ENCODE measurements around the gene VDR.

Gene VDR

GRCh38 chr12:47894068-47894467 is 10.7 kb downstream of the VDR start:
- no peak for DNase-seq (ENCODE audit: low spot score)

GRCh38 chr12:47892819-47893218 is 12.0 kb downstream of the VDR start:
- FAIRE-seq = no peak

More at GRCh38 chr12:47894068-47894467, 10.7 kb downstream of the VDR start:
- FAIRE-seq = no peak

GRCh38 chr12:47891356-47891755 is 13.4 kb downstream of the VDR start:
- DNase-seq (ENCODE audit: low spot score) = no peak
- FAIRE-seq = no peak

More at GRCh38 chr12:47892819-47893218, 12.0 kb downstream of the VDR start:
- DNase-seq (ENCODE audit: low spot score) = no peak

- DNase-seq (ENCODE audit: low spot score) (no peak), FAIRE-seq (no peak)
Observed at GRCh38 chr12:47889040-47889439, 15.8 kb downstream of the VDR start.

GRCh38 chr12:47888153-47888819 is 16.5 kb downstream of the VDR start:
- no peak for DNase-seq (ENCODE audit: low spot score)
- no peak for FAIRE-seq

- no peak for DNase-seq (ENCODE audit: low spot score)
- FAIRE-seq = no peak
Observed at GRCh38 chr12:47887529-47887928, 17.3 kb downstream of the VDR start.

- no peak for FAIRE-seq
- DNase-seq (ENCODE audit: low spot score) = no peak
Observed at GRCh38 chr12:47886510-47887240, 18.1 kb downstream of the VDR start.

GRCh38 chr12:47885566-47885965 is 19.2 kb downstream of the VDR start:
- FAIRE-seq (no peak), DNase-seq (ENCODE audit: low spot score) (no peak)

- FAIRE-seq (no peak), DNase-seq (ENCODE audit: low spot score) (no peak)
Observed at GRCh38 chr12:47885012-47885501, 19.7 kb downstream of the VDR start.

- FAIRE-seq = no peak
- DNase-seq (ENCODE audit: low spot score) = no peak
Observed at GRCh38 chr12:47884501-47884900, 20.3 kb downstream of the VDR start.

GRCh38 chr12:47883663-47884195 is 21.1 kb downstream of the VDR start:
- no peak for DNase-seq (ENCODE audit: low spot score)

GRCh38 chr12:47882781-47883546 is 21.8 kb downstream of the VDR start:
- no peak for FAIRE-seq
- no peak for DNase-seq (ENCODE audit: low spot score)

More at GRCh38 chr12:47883663-47884195, 21.1 kb downstream of the VDR start:
- no peak for FAIRE-seq

GRCh38 chr12:47881826-47882427 is 22.9 kb downstream of the VDR start:
- FAIRE-seq = no peak
- DNase-seq (ENCODE audit: low spot score) = no peak

GRCh38 chr12:47881051-47881450 is 23.7 kb downstream of the VDR start:
- DNase-seq (ENCODE audit: low spot score) (no peak), FAIRE-seq (no peak)

GRCh38 chr12:47878918-47879481 is 25.8 kb downstream of the VDR start:
- DNase-seq (ENCODE audit: low spot score) = no peak
- FAIRE-seq = no peak

- FAIRE-seq = no peak
- no peak for DNase-seq (ENCODE audit: low spot score)
Observed at GRCh38 chr12:47878293-47878917, 26.4 kb downstream of the VDR start.

GRCh38 chr12:47877081-47877480 is 27.7 kb downstream of the VDR start:
- DNase-seq (ENCODE audit: low spot score) (no peak), FAIRE-seq (no peak)

GRCh38 chr12:47876440-47876960 is 28.3 kb downstream of the VDR start:
- DNase-seq (ENCODE audit: low spot score) (no peak), FAIRE-seq (no peak)

- FAIRE-seq (no peak), DNase-seq (ENCODE audit: low spot score) (no peak)
Observed at GRCh38 chr12:47875746-47876439, 28.9 kb downstream of the VDR start.

- FAIRE-seq (no peak), DNase-seq (ENCODE audit: low spot score) (no peak)
Observed at GRCh38 chr12:47874316-47874715, 30.5 kb downstream of the VDR start.
